ENCODE measurements around the gene ANKRD40. TPM values are rescaled to one million over a fixed set of nuclear protein-coding genes. Genes with fewer than 3 reads are reported as not detected.

The ANKRD40 gene
- total RNA-seq, 1 experiment from 2014 or later, result 33.5 TPM

DNA sequence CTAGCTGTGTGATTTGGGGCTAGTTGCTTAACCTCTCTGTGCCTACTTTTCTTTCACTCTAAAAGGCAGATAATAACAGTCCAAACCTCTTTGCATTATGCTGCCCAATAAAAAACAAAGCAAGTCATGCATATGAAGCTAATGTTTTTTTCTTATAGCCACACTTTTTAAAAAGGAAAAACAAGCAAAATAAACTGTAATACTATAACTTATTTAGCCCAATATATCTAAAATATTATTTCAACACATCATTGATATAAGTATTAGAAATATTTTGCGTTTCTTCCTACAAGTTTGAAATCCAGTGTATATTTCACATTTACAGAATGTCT, 22.4 kb downstream of the ANKRD40 start:
- Histone ChIP-seq H3K79me2 (ENCODE audit: low read depth) (no peaks in the 10 kb centered on the region), H3K36me3 (ENCODE audit: low read depth) (peaks cover 57% of the 10 kb centered on the region), H3K9me2 (ENCODE audit: insufficient read depth) (no peaks in the 10 kb centered on the region), H3K9me3 (ENCODE audit: insufficient read depth, low read depth) (no peaks in the 10 kb centered on the region), H3K4me1 (replicated peaks; ENCODE audit: insufficient read depth) (peaks cover 68% of the 10 kb centered on the region), H3K4me3 (no peak overlapping the region), H2AFZ (no peak overlapping the region), H3K27ac (0 out of 2 replicates have a peak overlapping the region, but pooled peaks have one; percentile 2), H3K4me2 (no peak overlapping the region), H3K27me3 (ENCODE audit: insufficient read depth, low read depth) (no peaks in the 10 kb centered on the region), H3F3A (ENCODE audit: insufficient read depth, low read depth) (peaks cover 95% of the 10 kb centered on the region), H4K20me1 (ENCODE audit: insufficient read depth) (no peaks in the 10 kb centered on the region; the same call in 1 of the 2 replicates)
- intact Hi-C loops (cut with micrococcal nuclease; ENCODE audit: unreplicated experiment), result loop anchor here (2.0 kb wide), 1 partner anchor 46 kb away; no protein-coding TSS in a partner anchor
- CTCF ChIA-PET, result no interaction called here
- DNase-seq, result no peak
- POLR2A ChIA-PET (ENCODE audit: unreplicated experiment), result no interaction called here
- BruUV-seq (replicated peaks), result no TSS peak
- TF ChIP-seq, protein P1, sequence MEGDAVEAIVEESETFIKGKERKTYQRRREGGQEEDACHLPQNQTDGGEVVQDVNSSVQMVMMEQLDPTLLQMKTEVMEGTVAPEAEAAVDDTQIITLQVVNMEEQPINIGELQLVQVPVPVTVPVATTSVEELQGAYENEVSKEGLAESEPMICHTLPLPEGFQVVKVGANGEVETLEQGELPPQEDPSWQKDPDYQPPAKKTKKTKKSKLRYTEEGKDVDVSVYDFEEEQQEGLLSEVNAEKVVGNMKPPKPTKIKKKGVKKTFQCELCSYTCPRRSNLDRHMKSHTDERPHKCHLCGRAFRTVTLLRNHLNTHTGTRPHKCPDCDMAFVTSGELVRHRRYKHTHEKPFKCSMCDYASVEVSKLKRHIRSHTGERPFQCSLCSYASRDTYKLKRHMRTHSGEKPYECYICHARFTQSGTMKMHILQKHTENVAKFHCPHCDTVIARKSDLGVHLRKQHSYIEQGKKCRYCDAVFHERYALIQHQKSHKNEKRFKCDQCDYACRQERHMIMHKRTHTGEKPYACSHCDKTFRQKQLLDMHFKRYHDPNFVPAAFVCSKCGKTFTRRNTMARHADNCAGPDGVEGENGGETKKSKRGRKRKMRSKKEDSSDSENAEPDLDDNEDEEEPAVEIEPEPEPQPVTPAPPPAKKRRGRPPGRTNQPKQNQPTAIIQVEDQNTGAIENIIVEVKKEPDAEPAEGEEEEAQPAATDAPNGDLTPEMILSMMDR (conservative IDR thresholded peaks at IDR 0.05), result no peak
- TF ChIP-seq EZH2 (IDR thresholded peaks at IDR 0.05; ENCODE audit: low read depth), result no peak

DNA sequence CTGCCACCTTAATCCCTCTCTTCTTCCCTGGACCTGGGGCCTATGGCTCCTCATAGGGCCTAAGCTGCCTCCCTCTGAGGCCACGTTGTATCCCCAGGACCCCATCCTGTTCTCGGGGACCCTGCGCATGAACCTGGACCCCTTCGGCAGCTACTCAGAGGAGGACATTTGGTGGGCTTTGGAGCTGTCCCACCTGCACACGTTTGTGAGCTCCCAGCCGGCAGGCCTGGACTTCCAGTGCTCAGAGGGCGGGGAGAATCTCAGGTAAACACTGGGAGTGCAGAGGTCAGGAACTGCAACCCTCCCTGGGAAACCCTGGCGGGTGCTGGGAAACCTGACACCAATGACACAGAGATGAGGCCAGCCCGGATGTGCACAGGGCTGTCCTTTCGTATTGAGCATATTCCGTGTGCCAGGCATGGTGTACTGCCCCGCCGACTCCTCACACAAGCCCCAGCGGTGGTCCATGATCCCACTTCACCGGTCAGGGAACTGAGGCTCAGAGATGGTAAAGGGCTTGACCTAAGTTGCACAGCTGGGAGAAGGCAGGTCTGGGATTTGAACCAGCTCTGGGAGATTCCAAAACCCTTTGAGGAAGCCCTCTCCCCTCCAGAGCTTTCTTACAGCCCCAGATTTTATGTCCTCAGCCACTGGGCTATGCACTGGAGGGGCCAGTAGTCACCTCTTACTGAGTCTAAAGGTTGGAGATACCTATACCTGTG, 22.9 kb downstream of the ANKRD40 start:
- H3K36me3 ChIP-seq (ENCODE audit: low read depth), result peaks cover 62% of the 10 kb centered on the region
- peak; percentile 65 to 67 for DNase-seq
- no peaks in the 10 kb centered on the region for H3K9me2 ChIP-seq (ENCODE audit: insufficient read depth)
- no peak overlapping the region for H3K4me3 ChIP-seq
- no peaks in the 10 kb centered on the region for H3K27me3 ChIP-seq (ENCODE audit: insufficient read depth, low read depth)
- H3K79me2 ChIP-seq (ENCODE audit: low read depth), result no peaks in the 10 kb centered on the region
- no peaks in the 10 kb centered on the region for H3K9me3 ChIP-seq (ENCODE audit: insufficient read depth, low read depth)
- H3K4me1 ChIP-seq (replicated peaks; ENCODE audit: insufficient read depth), result peaks cover 62% of the 10 kb centered on the region
- TF ChIP-seq EZH2 (IDR thresholded peaks at IDR 0.05; ENCODE audit: low read depth), result no peak
- TF ChIP-seq, protein P1 (conservative IDR thresholded peaks at IDR 0.05), result no peak
- POLR2A ChIA-PET (ENCODE audit: unreplicated experiment), result no interaction called here
- H3K4me2 ChIP-seq, result peak overlapping the region; percentile 32
- 0 out of 2 replicates have a peak overlapping the region, but pooled peaks have one; percentile 2 for H3K27ac ChIP-seq
- BruUV-seq (replicated peaks), result no TSS peak
- no peak overlapping the region for H2AFZ ChIP-seq
- CTCF ChIA-PET, result interaction anchor here (0.9 kb wide), 1 partner anchor 52 kb away, joined by 3 read pairs; no protein-coding TSS in a partner anchor
- intact Hi-C loops (cut with micrococcal nuclease; ENCODE audit: unreplicated experiment), result loop anchor here (2.0 kb wide), 1 partner anchor 46 kb away; no protein-coding TSS in a partner anchor
- H4K20me1 ChIP-seq (ENCODE audit: insufficient read depth), result no peaks in the 10 kb centered on the region; the same call in 1 of the 2 replicates
- H3F3A ChIP-seq (ENCODE audit: insufficient read depth, low read depth), result peaks cover 94% of the 10 kb centered on the region

DNA sequence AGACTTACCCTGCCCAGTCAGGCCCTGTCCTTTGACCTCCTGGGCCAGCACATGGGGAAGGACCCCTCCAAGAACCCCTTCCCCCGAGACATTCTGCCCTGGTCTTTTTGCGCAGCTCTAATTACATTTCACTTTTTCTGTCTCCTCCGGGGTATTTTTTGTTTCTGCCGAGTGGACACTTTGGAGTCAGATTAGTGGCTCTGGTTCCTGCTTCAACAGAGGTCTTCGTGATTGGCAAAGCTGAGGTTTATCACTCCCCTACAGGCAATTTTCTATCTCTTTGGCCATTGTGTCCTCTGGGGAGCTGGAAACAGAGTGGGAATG, 23.5 kb downstream of the ANKRD40 start:
- TF ChIP-seq EZH2 (IDR thresholded peaks at IDR 0.05; ENCODE audit: low read depth), result no peak
- TF ChIP-seq, protein P1 (conservative IDR thresholded peaks at IDR 0.05), result no peak
- Histone ChIP-seq H3K4me3 (no peak overlapping the region), H4K20me1 (ENCODE audit: insufficient read depth) (no peaks in the 10 kb centered on the region; the same call in 1 of the 2 replicates), H3K27me3 (ENCODE audit: insufficient read depth, low read depth) (no peaks in the 10 kb centered on the region), H3K79me2 (ENCODE audit: low read depth) (no peaks in the 10 kb centered on the region), H3K4me1 (replicated peaks; ENCODE audit: insufficient read depth) (peaks cover 57% of the 10 kb centered on the region), H2AFZ (no peak overlapping the region), H3F3A (ENCODE audit: insufficient read depth, low read depth) (peaks cover 94% of the 10 kb centered on the region), H3K36me3 (ENCODE audit: low read depth) (peaks cover 68% of the 10 kb centered on the region), H3K9me3 (ENCODE audit: insufficient read depth, low read depth) (no peaks in the 10 kb centered on the region), H3K27ac (no peak overlapping the region), H3K9me2 (ENCODE audit: insufficient read depth) (no peaks in the 10 kb centered on the region), H3K4me2 (peak overlapping the region; percentile 32)
- DNase-seq, result no peak
- intact Hi-C loops (cut with micrococcal nuclease; ENCODE audit: unreplicated experiment), result loop anchor here (2.0 kb wide), 1 partner anchor 45 kb away; no protein-coding TSS in a partner anchor
- ChIA-PET POLR2A (ENCODE audit: unreplicated experiment) (no interaction called here), CTCF (interaction anchor here (0.9 kb wide), 1 partner anchor 52 kb away, joined by 3 read pairs; no protein-coding TSS in a partner anchor)
- BruUV-seq (replicated peaks), result no TSS peak

Data from PC-9 (cell line).